Stimulated activated CD4-positive, alpha-beta T cell treated with anti-CD3 and anti-CD28 coated beads, TNF-alpha, amount 100 ng/mL, for 24 hours (primary cell): Measurements from ENCODE around the gene HK1.
"Not testable (repeated sequence)": the region's sequence is repeated elsewhere in the genome, so short reads cannot be mapped to it uniquely, and the experiment has no call there.

Experiments used
- DNase-seq, 3 experiments: peaks; one replicate each; pipeline ENCODE4 v3.0.0-alpha.2; 2020; ENCODE audit warnings: low read depth in 3 of 3

The HK1 gene

GRCh38 chr10:69278446-69278963 is at the start of gene HK1:
HK1 (plus strand) TSS chr10:69278496.
- no peak for DNase-seq

DNA sequence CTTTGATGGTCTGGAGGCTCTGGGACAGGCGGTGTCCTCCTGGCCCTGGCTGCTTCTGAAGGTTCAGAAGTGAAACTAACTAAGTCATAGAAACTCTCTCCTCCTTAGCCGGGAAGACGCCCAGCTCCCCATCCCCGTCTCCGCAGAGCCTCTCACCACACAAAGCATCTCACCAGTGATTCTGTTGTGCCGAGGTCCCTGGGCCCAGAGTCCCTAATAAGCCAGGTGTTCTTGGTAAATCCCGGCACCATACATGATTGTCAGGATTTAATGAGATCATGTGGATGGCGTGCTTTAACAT is 48.7 kb upstream of the HK1 start:
- no peak for DNase-seq

DNA sequence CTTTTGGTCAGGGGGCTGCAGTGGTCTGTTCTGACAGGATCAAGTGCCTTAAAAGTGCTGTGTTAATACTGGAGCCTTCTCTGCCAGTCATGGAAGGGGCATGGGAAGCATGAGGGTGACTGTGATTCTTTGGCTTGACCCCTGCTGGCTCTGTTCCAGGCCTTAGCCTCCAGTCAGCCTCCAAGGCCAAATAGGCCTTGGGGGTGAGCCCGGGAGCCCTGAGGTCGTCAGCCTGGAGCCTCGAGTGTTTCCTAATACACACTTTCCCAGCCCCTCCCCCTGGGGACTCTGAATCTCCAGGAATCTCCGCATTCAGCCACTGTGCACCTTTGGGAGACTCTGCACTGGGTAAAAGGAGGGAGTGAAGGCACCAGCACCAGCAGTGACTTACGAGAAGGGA is 48.2 kb upstream of the HK1 start:
- no peak for DNase-seq

DNA sequence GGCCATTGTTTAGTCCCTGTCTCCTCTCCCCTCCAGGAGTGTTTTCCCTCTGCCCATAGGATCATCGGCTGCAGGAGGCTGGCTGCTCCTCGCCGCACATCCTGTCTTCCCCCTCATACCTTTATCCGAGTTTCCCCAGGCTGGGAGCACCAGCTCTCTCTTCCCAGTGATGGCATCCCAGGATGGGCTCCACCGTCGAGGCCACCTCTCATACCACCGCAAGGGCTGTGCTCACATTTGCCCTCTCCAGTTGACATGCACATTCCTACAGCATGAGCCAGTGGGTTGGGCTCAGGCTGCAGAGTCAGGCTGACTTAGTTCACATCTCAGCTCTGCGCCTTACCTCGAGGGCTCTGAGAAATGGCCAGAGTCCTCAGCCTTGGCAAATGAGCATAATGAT is 46.0 kb upstream of the HK1 start:
- no peak for DNase-seq

DNA sequence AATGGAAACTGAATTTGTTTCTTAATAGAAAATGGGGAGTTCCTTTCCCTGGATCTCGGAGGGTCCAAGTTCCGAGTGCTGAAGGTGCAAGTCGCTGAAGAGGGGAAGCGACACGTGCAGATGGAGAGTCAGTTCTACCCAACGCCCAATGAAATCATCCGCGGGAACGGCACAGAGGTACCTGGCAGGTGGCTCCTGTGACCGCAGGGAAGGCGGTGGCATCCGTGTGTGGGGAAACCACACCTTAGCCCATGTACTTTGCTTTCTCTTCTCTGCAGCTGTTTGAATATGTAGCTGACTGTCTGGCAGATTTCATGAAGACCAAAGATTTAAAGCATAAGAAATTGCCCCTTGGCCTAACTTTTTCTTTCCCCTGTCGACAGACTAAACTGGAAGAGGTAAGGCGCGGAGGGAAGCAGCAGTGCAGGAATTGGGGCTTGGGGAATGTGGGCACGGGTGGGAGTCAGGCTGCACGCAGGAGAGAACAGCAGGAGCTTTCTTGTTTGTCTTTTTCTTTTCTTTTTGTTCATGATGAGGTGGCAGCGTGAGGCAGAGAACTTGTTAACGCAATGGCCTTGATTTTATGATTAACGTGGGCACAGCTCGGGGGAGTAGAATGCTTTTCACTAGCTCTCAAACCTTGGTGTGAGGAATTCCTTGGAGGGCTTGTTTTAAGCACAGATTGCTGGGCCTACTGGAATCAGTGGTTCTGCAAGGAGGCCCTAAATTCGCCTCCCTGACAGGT is 45.4 kb upstream of the HK1 start:
- DNase-seq: peak in 1 of 3 experiments; percentile 4

DNA sequence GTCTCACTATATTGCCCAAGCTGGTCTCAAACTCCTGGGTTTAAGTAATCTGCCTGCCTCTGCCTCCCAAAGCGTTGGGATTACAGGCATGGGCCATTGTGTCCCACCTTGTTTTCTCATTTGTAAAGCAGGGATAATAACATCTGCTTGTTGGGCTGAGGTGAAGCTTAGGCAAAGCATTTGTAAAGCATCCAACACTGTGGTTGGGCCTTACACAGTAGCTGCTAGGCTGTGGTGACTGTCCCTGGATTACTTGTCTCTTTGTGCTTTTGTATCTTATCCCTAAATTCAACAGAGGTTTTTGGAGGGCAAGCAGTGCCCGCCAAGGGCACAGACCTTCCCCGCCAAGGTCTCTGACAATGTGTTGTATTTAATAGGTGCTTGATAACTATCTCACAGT is 43.8 kb upstream of the HK1 start:
- no peak for DNase-seq

DNA sequence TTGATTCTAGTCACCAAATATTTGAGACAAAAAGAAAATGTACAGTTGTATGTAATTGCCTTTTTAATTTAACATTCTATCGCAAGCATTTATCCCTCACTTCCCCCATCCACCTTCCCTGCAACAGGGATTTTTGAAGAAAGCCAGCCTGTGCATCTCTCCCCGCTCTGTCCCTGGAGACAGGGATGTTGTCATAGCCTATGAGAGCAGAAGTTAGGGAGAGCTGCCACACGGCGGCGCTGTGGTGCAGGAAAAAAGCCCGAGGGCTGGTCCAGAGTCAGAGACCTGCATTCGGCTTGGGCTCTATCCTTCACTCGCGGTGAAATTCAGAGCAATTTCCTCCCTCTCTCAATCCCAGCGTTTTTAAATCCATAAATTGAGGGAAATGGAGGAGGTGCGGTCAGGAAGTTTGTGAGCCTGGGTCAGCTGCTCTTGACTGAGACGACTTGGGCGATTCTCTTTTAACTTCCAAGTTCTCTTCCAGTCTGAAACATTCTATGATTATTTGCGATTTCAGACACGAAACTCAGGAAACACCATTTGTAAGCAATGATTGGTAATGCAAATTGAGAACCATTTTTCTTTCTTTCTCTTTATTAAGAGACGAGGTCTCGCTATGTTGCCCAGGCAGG is 40.7 kb upstream of the HK1 start:
- DNase-seq: peak; percentile 73 to 87 (median 81)

GRCh38 chr10:69239136-69239535 is 39.2 kb upstream of the HK1 start:
- no peak for DNase-seq

GRCh38 chr10:69239816-69240434 is 38.4 kb upstream of the HK1 start:
- no peak for DNase-seq

DNA sequence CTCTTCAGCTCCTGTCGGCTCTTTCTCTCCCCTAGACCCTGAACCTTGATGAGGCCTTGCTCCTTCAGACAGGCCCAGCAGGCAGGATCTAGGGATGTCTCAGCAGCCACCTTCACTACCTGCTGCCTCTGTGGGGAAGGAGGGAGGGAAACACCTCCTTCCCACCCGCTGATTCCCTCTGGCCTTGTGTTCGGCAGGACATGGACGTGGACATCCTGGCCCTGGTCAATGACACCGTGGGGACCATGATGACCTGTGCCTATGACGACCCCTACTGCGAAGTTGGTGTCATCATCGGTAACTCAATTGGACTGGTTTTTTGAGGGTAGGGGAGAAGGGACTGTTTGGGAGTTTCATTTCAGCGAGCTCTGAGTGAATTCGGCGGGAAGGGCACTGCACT is 37.8 kb upstream of the HK1 start:
- no peak for DNase-seq

DNA sequence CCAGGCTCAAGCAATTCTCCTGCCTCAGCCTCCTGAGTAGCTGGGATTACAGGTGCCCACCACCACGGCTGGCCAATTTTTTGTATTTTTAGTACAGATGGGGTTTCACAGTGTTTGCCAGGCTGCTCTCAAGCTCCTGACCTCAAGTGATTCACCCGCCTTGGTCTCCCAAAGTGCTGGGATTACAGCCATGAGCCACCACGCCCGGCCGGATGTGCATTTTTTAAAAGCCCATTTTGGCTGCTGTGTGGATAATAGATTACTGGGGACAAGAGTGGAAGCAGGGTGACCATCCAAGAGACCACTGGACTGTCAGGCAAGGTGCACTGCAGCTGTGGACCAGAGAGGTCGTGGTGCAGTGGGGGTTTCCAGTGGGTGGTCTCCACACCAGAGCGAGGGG is 36.7 kb upstream of the HK1 start:
- no peak for DNase-seq

DNA sequence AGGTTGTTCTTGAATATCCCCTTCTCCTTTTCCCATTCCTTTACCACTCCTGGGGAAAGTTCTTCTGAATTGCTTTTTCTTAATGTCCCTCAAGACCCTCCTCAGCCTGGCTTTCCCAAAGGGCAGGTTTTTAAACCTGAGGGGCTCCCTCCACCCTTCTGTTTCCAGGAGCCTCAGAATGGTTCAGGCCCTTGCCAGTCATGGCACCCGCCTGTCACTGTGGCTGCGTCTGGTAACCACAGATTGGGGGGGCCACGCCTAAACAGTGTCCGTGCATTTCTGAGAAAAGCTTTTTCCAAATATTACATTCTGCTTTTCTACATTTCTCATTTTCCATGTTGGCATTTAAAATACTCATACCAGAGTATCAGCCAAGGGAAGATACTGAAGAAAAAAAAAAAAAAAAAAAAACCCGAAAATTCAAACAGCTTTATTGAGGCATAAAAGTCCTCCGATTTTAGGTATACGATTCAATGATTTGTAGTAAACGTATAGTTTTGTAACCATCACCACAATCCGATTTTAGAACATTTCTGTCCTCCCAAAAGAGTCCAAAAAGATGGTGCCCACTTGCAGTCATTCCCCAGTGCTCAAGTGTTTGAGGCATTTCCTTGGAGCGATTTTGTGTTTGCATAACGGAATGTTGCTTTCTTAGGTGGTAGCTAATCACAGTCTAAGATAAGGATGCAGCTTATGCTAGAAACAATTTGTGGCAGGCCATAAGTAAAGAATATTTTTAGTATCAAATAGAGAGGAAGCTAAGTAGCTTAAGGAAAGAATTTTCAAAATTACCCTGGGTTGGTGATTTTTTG is 36.0 kb upstream of the HK1 start:
- DNase-seq: no peak

- DNase-seq: no peak
Observed at GRCh38 chr10:69242852-69243212, 35.5 kb upstream of the HK1 start.

- DNase-seq: no peak
Observed at GRCh38 chr10:69243817-69244216, 34.5 kb upstream of the HK1 start.

GRCh38 chr10:69246036-69246435 is 32.3 kb upstream of the HK1 start:
- no peak for DNase-seq

GRCh38 chr10:69246581-69247312 is 31.5 kb upstream of the HK1 start:
- no peak for DNase-seq

DNA sequence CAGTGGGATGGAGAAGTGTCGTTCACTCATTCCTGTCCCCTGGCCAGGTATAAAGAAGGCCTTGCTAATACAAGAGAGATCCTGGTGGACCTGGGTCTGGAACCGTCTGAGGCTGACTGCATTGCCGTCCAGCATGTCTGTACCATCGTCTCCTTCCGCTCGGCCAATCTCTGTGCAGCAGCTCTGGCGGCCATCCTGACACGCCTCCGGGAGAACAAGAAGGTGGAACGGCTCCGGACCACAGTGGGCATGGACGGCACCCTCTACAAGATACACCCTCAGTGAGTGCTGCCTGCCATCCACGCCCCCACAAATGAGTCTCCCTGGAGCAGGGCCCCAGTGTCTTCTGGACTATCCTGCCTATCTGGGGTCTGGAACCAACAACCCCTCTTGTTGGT is 31.0 kb upstream of the HK1 start:
- DNase-seq: no peak

- DNase-seq: no peak
Observed at GRCh38 chr10:69248117-69248730, 30.1 kb upstream of the HK1 start.

GRCh38 chr10:69250041-69250440 is 28.3 kb upstream of the HK1 start:
- no peak for DNase-seq

DNA sequence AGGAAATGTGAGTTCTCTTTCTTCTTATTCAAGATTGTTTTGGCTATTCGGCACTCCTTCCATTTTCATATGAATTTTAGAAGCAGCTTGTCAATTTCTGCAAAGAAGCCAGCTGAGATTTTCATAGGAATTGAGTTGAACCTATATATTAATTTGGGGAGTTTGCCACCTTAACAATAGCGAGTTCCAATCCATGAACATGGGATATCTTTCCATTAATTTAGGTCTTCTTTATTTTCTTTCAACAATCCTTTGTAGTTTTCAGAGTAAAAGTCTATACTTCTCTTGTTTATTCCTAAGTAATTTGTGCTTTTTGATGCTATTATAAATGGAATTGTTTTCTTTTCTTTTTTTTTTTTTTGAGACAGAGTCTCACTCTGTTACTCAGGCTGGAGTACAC is 26.9 kb upstream of the HK1 start:
- not testable (repeated sequence) for DNase-seq

GRCh38 chr10:69253171-69253570 is 25.1 kb upstream of the HK1 start:
- DNase-seq: no peak
